Measurements from ENCODE around the gene AREL1. TPM values are rescaled to one million over a fixed set of nuclear protein-coding genes. Genes with fewer than 3 reads are reported as not detected.

Gene AREL1
- total and polyA plus RNA-seq, 2 donors (not counting 3 experiments of a cell fraction or from before 2014, with no cell fraction given), result 46.4 to 67.2 TPM

GRCh38 chr14:74661726-74662450, 51.0 kb downstream of the AREL1 start:
- ChIA-PET CTCF (interaction anchor here (0.8 to 0.9 kb wide), 2 partner anchors 24 to 53 kb away, joined by 3 read pairs; no protein-coding TSS in a partner anchor), POLR2A (no interaction called here)
- no peak overlapping the region for H3K4me3 ChIP-seq (replicated peaks in 1 of 3; ENCODE audit: insufficient read depth in 1 of 3, low read depth in 1 of 3, low read length in 3 of 3)
- no peaks in the 10 kb centered on the region for H3K9me3 ChIP-seq (replicated peaks; ENCODE audit: control insufficient read depth, insufficient read depth, low read length)
- intact Hi-C loops (cut with micrococcal nuclease), result no loop called here
- H4K20me1 ChIP-seq (replicated peaks; ENCODE audit: control insufficient read depth, extremely low read depth, insufficient read depth, low read length), result no peaks in the 10 kb centered on the region
- H3K9me1 ChIP-seq (replicated peaks; ENCODE audit: control insufficient read depth, extremely low read depth, insufficient read depth, low read length), result no peaks in the 10 kb centered on the region
- no peak for TF ChIP-seq GATA2 (IDR thresholded peaks at IDR 0.05; ENCODE audit: insufficient read depth, insufficient read length, low read depth, low read length)
- TF ChIP-seq MYC (IDR thresholded peaks at IDR 0.05; ENCODE audit: low read depth, low read length), result no peak
- no peak for TF ChIP-seq MAX (IDR thresholded peaks at IDR 0.05; ENCODE audit: insufficient read depth, insufficient read length)
- no peak for TF ChIP-seq EZH2 (IDR thresholded peaks at IDR 0.05; ENCODE audit: borderline replicate concordance, low read depth, low read length, severe bottlenecking)
- TF ChIP-seq POLR2AphosphoS5 (IDR thresholded peaks at IDR 0.05; ENCODE audit: insufficient read depth, low read depth, low read length), result no peak
- TF ChIP-seq FOS (IDR thresholded peaks at IDR 0.05; ENCODE audit: borderline replicate concordance, insufficient read depth, low read length), result no peak
- TF ChIP-seq POLR2A (IDR thresholded peaks at IDR 0.05; ENCODE audit: low read depth, low read length), result no peak
- TF ChIP-seq, protein P1, sequence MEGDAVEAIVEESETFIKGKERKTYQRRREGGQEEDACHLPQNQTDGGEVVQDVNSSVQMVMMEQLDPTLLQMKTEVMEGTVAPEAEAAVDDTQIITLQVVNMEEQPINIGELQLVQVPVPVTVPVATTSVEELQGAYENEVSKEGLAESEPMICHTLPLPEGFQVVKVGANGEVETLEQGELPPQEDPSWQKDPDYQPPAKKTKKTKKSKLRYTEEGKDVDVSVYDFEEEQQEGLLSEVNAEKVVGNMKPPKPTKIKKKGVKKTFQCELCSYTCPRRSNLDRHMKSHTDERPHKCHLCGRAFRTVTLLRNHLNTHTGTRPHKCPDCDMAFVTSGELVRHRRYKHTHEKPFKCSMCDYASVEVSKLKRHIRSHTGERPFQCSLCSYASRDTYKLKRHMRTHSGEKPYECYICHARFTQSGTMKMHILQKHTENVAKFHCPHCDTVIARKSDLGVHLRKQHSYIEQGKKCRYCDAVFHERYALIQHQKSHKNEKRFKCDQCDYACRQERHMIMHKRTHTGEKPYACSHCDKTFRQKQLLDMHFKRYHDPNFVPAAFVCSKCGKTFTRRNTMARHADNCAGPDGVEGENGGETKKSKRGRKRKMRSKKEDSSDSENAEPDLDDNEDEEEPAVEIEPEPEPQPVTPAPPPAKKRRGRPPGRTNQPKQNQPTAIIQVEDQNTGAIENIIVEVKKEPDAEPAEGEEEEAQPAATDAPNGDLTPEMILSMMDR (IDR thresholded peaks at IDR 0.05; ENCODE audit: extremely low read depth in 1 of 2, insufficient read depth in 1 of 2, low read depth in 1 of 2, low read length in 2 of 2), result no peak
- no peak for TF ChIP-seq JUN (IDR thresholded peaks at IDR 0.05; ENCODE audit: borderline replicate concordance, insufficient read depth, insufficient read length, low read depth)
- dilution Hi-C loops (cut with MboI; ENCODE audit: extremely low pct_ligation_motif_present, low sequenced_read_pairs), result no loop called here
- no TSS peak for BruUV-seq (replicated peaks)
- no peaks in the 10 kb centered on the region for H3K27me3 ChIP-seq (ENCODE audit: control insufficient read depth in 2 of 2, insufficient read depth in 2 of 2, low read length in 2 of 2)
- H3K27ac ChIP-seq (ENCODE audit: insufficient read depth, low read depth, low read length), result no peak overlapping the region
- H3K79me2 ChIP-seq (ENCODE audit: control insufficient read depth, insufficient read depth, low read length), result no peaks in the 10 kb centered on the region
- H3K36me3 ChIP-seq (ENCODE audit: control insufficient read depth in 2 of 2, extremely low read depth in 1 of 2, insufficient read depth in 2 of 2, low read length in 2 of 2), result peaks cover 19 to 25% of the 10 kb centered on the region in 2 experiments
- no peak overlapping the region for H3K4me2 ChIP-seq (ENCODE audit: insufficient read depth, low read length)
- no peak for DNase-seq (ENCODE audit: low read depth, low spot score)
- no peak overlapping the region for H2AFZ ChIP-seq (ENCODE audit: low read depth, low read length)
- H3K4me1 ChIP-seq (ENCODE audit: control insufficient read depth, extremely low read depth, insufficient read depth, low read length), result peaks cover 32% of the 10 kb centered on the region
- no peak overlapping the region for H3K9ac ChIP-seq (replicated peaks; ENCODE audit: extremely low read depth, insufficient read depth, low read length)
- no peak for FAIRE-seq
